B cell (primary cell): ENCODE measurements around the gene FMNL2. TPM values are rescaled to one million over a fixed set of nuclear protein-coding genes. Genes with fewer than 3 reads are reported as not detected.

Experiments
- ATAC-seq: fragments of 200-7000 bp; cut with Tn5 transposase; one replicate; pipeline ENCODE4 v1.10.0; 2021; ENCODE audit warnings: low read depth, mild to moderate bottlenecking, moderate number of reproducible peaks, moderate library complexity
- CTCF ChIA-PET: fragments of 350-600 bp; sonication (Branson Sonifier 250); formaldehyde crosslinking; loops from one replicate; lab custom pipeline; 2021; ENCODE audit warnings: antibody characterized with exemption, inconsistent platforms; lab: Charles Lee
- POLR2A ChIA-PET: fragments of 350-600 bp; sonication (Branson Sonifier 250); formaldehyde crosslinking; loops from one replicate; lab custom pipeline; 2021; ENCODE audit warnings: antibody characterized with exemption; lab: Charles Lee
- DNase-seq: peaks from one replicate; pipeline ENCODE4 v3.0.0; 2013
- H2AFZ ChIP-seq: 2 replicates; pipeline ENCODE4 v1.6.1; 2012; ENCODE audit warnings: mild to moderate bottlenecking, low read depth, low read length; ENCODE audit not compliant: insufficient read depth, poor library complexity, severe bottlenecking
- H3K27ac ChIP-seq, 2 donors: 1 replicate in 1 of 2; 2 replicates in 1 of 2; pipeline ENCODE4 v1.5.1; 2012 to 2013; ENCODE audit warnings: low read length in 2 of 2, mild to moderate bottlenecking in 2 of 2, moderate library complexity in 1 of 2
- H3K27me3 ChIP-seq, 4 experiments: fragments of 200-600 bp in 1 of 4; sonication (generic) in 1 of 4; replicated peaks in 1 of 4; 1 replicate in 2 of 4; 2 replicates in 2 of 4; pipeline versions ENCODE4 v1.6.1 to v1.7.0; 2013 to 2016; ENCODE audit warnings: low read length in 3 of 4, mild to moderate bottlenecking in 2 of 4, mixed read lengths in 1 of 4, moderate library complexity in 1 of 4; ENCODE audit not compliant: insufficient read depth in 4 of 4, control insufficient read depth in 3 of 4; ENCODE audit errors: control extremely low read depth in 1 of 4
- H3K36me3 ChIP-seq, 2 experiments: replicated peaks in 1 of 2; 1 replicate in 1 of 2; 2 replicates in 1 of 2; pipeline versions ENCODE4 v1.6.1 to v1.7.1; 2013; ENCODE audit warnings: low read length in 1 of 2; ENCODE audit not compliant: insufficient read depth in 2 of 2, control insufficient read depth in 1 of 2; ENCODE audit errors: control extremely low read depth in 1 of 2, extremely low read depth in 1 of 2
- H3K4me1 ChIP-seq, 2 donors: fragments of 200-600 bp in 1 of 2; sonication (generic) in 1 of 2; 1 replicate in 1 of 2; 2 replicates in 1 of 2; pipeline versions ENCODE4 v1.5.1 to v1.6.1; 2013 to 2017; ENCODE audit warnings: low read length in 2 of 2; ENCODE audit not compliant: control insufficient read depth in 2 of 2, insufficient read depth in 2 of 2
- H3K4me2 ChIP-seq: replicated peaks from 2 replicates; pipeline ENCODE3; 2012; ENCODE audit warnings: mild to moderate bottlenecking, low read depth, low read length; ENCODE audit not compliant: poor library complexity, severe bottlenecking
- H3K4me3 ChIP-seq, 5 experiments: fragments of 200-600 bp in 1 of 5; sonication (generic) in 1 of 5; 1 replicate in 3 of 5; 2 replicates in 2 of 5; pipeline versions ENCODE4 v1.5.1 to v1.7.0; 2011 to 2016; ENCODE audit warnings: low read length in 4 of 5, mild to moderate bottlenecking in 4 of 5, low read depth in 2 of 5, control low read depth in 1 of 5, moderate library complexity in 1 of 5; ENCODE audit not compliant: insufficient read depth in 1 of 5; ENCODE audit errors: control extremely low read depth in 1 of 5, extremely low read depth in 1 of 5
- H3K79me2 ChIP-seq: fragments of 200-600 bp; sonication (generic); one replicate; pipeline ENCODE4 v1.6.0; 2016; ENCODE audit warnings: low read length; ENCODE audit not compliant: control insufficient read depth, insufficient read depth
- H3K9ac ChIP-seq: fragments of 200-600 bp; sonication (generic); 2 replicates; pipeline ENCODE4 v1.6.1; 2017; ENCODE audit warnings: mild to moderate bottlenecking, low read length, moderate library complexity
- H3K9me3 ChIP-seq, 3 donors: one replicate each; pipeline versions ENCODE4 v1.6.1 to v1.7.1; 2013; ENCODE audit warnings: low read length in 2 of 3; ENCODE audit not compliant: control insufficient read depth in 2 of 3, insufficient read depth in 1 of 3; ENCODE audit errors: control extremely low read depth in 1 of 3
- H4K20me1 ChIP-seq: 2 replicates; pipeline ENCODE4 v1.6.0; 2012; ENCODE audit warnings: mild to moderate bottlenecking, low read length; ENCODE audit not compliant: insufficient read depth, control insufficient read depth, poor library complexity, severe bottlenecking
- H3K27ac Mint-ChIP-seq: one replicate; pipeline ENCODE4 v1.8.0; 2021; ENCODE audit warnings: mixed read lengths
- H3K27me3 Mint-ChIP-seq: one replicate; pipeline ENCODE4 v1.8.0; 2021; ENCODE audit warnings: mixed read lengths
- H3K4me1 Mint-ChIP-seq: one replicate; pipeline ENCODE4 v1.8.0; 2021; ENCODE audit warnings: mixed read lengths
- H3K4me3 Mint-ChIP-seq: one replicate; pipeline ENCODE4 v1.8.0; 2021; ENCODE audit warnings: mixed read lengths
- H3K9me3 Mint-ChIP-seq: one replicate; pipeline ENCODE4 v1.8.0; 2022; ENCODE audit warnings: mixed read lengths; ENCODE audit not compliant: insufficient read depth
- CTCF ChIP-seq: fragments of 200-600 bp; IDR thresholded peaks from one replicate; pipeline ENCODE4 v1.8.0; 2022; ENCODE audit warnings: antibody characterized with exemption, mild to moderate bottlenecking
- EZH2 ChIP-seq: IDR thresholded peaks from 2 replicates; pipeline ENCODE4 v1.6.1; 2012; ENCODE audit warnings: borderline replicate concordance, low read depth, mild to moderate bottlenecking, moderate library complexity, low read length; ENCODE audit not compliant: insufficient read depth, poor library complexity, severe bottlenecking
- WGBS: methylation state at CpG from one replicate; pipeline ENCODE4 v1.1.5; 2013; ENCODE audit warnings: missing lambda C conversion rate; ENCODE audit not compliant: insufficient coverage; 5-methylcytosine and 5-hydroxymethylcytosine counted together
- intact Hi-C: fragments of 100-400 bp; cut with micrococcal nuclease; formaldehyde crosslinking; loops from one replicate; pipeline ENCODE4 v1.10.0; 2022
- polyA plus RNA-seq: library from polyadenylated mRNA; depleted of rRNA; stranded (reverse); fragments of >200 nt; gene quantifications from 2 replicates; pipeline ENCODE4 v1.2.3, GENCODE V29; 2012
- total RNA-seq, 2 donors: library from RNA; stranded (reverse); fragments of 120-200 nt in 1 of 2; gene quantifications; 1 replicate in 1 of 2; 2 replicates in 1 of 2; pipeline versions ENCODE4 v1.2.3 to v1.2.4, GENCODE V29; 2013 to 2022

Gene FMNL2
- total and polyA plus RNA-seq, 2 donors (not counting 1 experiment from before 2014, with no cell fraction given): 0.73 to 8.8 TPM

- H3K4me1 Mint-ChIP-seq: no peaks in the 10 kb centered on the region
- Histone ChIP-seq H3K9me3 (no peaks in the 10 kb centered on the region), H3K79me2 (no peaks in the 10 kb centered on the region), H2AFZ (no peak overlapping the region), H3K4me1 (no peaks in the 10 kb centered on the region), H4K20me1 (no peaks in the 10 kb centered on the region), H3K4me3 (no peak overlapping the region), H3K9ac (no peak overlapping the region), H3K27me3 (no peaks in the 10 kb centered on the region), H3K36me3 (no peaks in the 10 kb centered on the region), H3K27ac (no peak overlapping the region), H3K4me2 (no peak overlapping the region)
- no peak overlapping the region for H3K27ac Mint-ChIP-seq
- TF ChIP-seq EZH2: no peak
- TF ChIP-seq CTCF: no peak
- H3K27me3 Mint-ChIP-seq: no peaks in the 10 kb centered on the region
- no peak overlapping the region for H3K4me3 Mint-ChIP-seq
- no peaks in the 10 kb centered on the region for H3K9me3 Mint-ChIP-seq
- intact Hi-C loops: no loop called here
- ChIA-PET POLR2A (no interaction called here), CTCF (interaction anchor here (0.9 kb wide), 1 partner anchor 30 kb away, joined by 3 read pairs; no protein-coding TSS in a partner anchor)
- no peak for DNase-seq
- no CpG with 5 or more reads among the region's 1 CpG for whole genome bisulfite sequencing
- ATAC-seq: no peak
These were observed 271.1 kb downstream of the FMNL2 start for GRCh38 chr2:152606081-152606480.

GRCh38 chr2:152606941-152607340 is 272.0 kb downstream of the FMNL2 start:
- Histone ChIP-seq H3K27ac (no peak overlapping the region), H3K79me2 (no peaks in the 10 kb centered on the region), H3K4me1 (peaks cover 6 to 7% of the 10 kb centered on the region in 2 donors), H3K27me3 (no peaks in the 10 kb centered on the region), H3K4me3 (no peak overlapping the region), H3K9me3 (no peaks in the 10 kb centered on the region), H4K20me1 (no peaks in the 10 kb centered on the region), H3K36me3 (no peaks in the 10 kb centered on the region), H2AFZ (no peak overlapping the region), H3K9ac (no peak overlapping the region), H3K4me2 (no peak overlapping the region)
- Mint-ChIP-seq H3K9me3 (no peaks in the 10 kb centered on the region), H3K27me3 (no peaks in the 10 kb centered on the region), H3K4me3 (no peak overlapping the region), H3K4me1 (peaks cover 7% of the 10 kb centered on the region), H3K27ac (no peak overlapping the region)
- no CpG with 5 or more reads among the region's 2 CpGs for WGBS
- ATAC-seq (no peak), DNase-seq (no peak)
- TF ChIP-seq CTCF: no peak
- TF ChIP-seq EZH2: no peak
- POLR2A ChIA-PET: no interaction called here
- intact Hi-C loops: no loop called here
- CTCF ChIA-PET: no interaction called here
